Duodenal mucosa (tissue), 2 donors: ENCODE results near the gene MAN2B1.
"Not testable (repeated sequence)": the region's sequence is repeated elsewhere in the genome, so short reads cannot be mapped to it uniquely, and the experiment has no call there.

Source experiments
- H3K27ac ChIP-seq: one replicate; pipeline ENCODE4 v1.7.0; 2013; ENCODE audit warnings: low read depth, low read length
- H3K27me3 ChIP-seq, 2 donors: one replicate each; pipeline ENCODE4 v1.7.0; 2013; ENCODE audit warnings: low read length in 2 of 2, control low read depth in 1 of 2; ENCODE audit not compliant: insufficient read depth in 2 of 2, control insufficient read depth in 1 of 2
- H3K36me3 ChIP-seq, 2 donors: one replicate each; pipeline ENCODE4 v1.7.0; 2013; ENCODE audit warnings: low read length in 2 of 2, control low read depth in 1 of 2; ENCODE audit not compliant: insufficient read depth in 2 of 2, control insufficient read depth in 1 of 2
- H3K4me1 ChIP-seq, 2 donors: one replicate each; pipeline ENCODE4 v1.7.0; 2013; ENCODE audit warnings: low read length in 2 of 2, control low read depth in 1 of 2; ENCODE audit not compliant: insufficient read depth in 2 of 2, control insufficient read depth in 1 of 2
- H3K4me3 ChIP-seq, 2 donors: one replicate each; pipeline ENCODE4 v1.7.0; 2013; ENCODE audit warnings: low read length in 2 of 2, low read depth in 1 of 2
- H3K9ac ChIP-seq, 2 donors: one replicate each; pipeline ENCODE4 v1.7.0; 2013; ENCODE audit warnings: low read length in 2 of 2, low read depth in 1 of 2
- H3K9me3 ChIP-seq, 2 donors: one replicate each; pipeline ENCODE4 v1.7.0; 2013; ENCODE audit warnings: low read length in 2 of 2, control low read depth in 1 of 2; ENCODE audit not compliant: control insufficient read depth in 1 of 2

Gene MAN2B1

GRCh38 chr19:12689581-12690216 lies 23.2 kb upstream of the MAN2B1 start:
- H3K36me3 ChIP-seq = peaks cover 0 to 3% of the 10 kb centered on the region in 2 donors
- no peaks in the 10 kb centered on the region for H3K27me3 ChIP-seq
- H3K9me3 ChIP-seq = no peaks in the 10 kb centered on the region
- no peaks in the 10 kb centered on the region for H3K4me1 ChIP-seq
- H3K27ac ChIP-seq = no peak overlapping the region
- H3K4me3 ChIP-seq = no peak overlapping the region
- no peak overlapping the region for H3K9ac ChIP-seq

GRCh38 chr19:12689012-12689411 lies 22.5 kb upstream of the MAN2B1 start:
- H3K27me3 ChIP-seq = no peaks in the 10 kb centered on the region
- no peaks in the 10 kb centered on the region for H3K9me3 ChIP-seq
- no peak overlapping the region for H3K9ac ChIP-seq
- peaks cover 0 to 3% of the 10 kb centered on the region in 2 donors for H3K36me3 ChIP-seq
- H3K4me3 ChIP-seq = no peak overlapping the region
- no peak overlapping the region for H3K27ac ChIP-seq
- H3K4me1 ChIP-seq = no peaks in the 10 kb centered on the region

GRCh38 chr19:12687496-12688196 lies 21.1 kb upstream of the MAN2B1 start, which contains the start of gene GNG14:
GNG14 (plus strand) TSS chr19:12687998; CDS start chr19:12688049, 51 bp downstream.
- no peaks in the 10 kb centered on the region for H3K27me3 ChIP-seq
- H3K4me1 ChIP-seq = no peaks in the 10 kb centered on the region
- no peak within 1 kb of the TSS for H3K4me3 ChIP-seq
- H3K36me3 ChIP-seq = peaks cover 0 to 3% of the 10 kb centered on the region in 2 donors
- H3K9me3 ChIP-seq = no peaks in the 10 kb centered on the region
- no peak within 1 kb of the TSS for H3K9ac ChIP-seq
- no peak within 1 kb of the TSS for H3K27ac ChIP-seq

GRCh38 chr19:12685831-12686230 lies 19.3 kb upstream of the MAN2B1 start:
- peaks cover 0 to 3% of the 10 kb centered on the region in 2 donors for H3K36me3 ChIP-seq
- no peak overlapping the region for H3K4me3 ChIP-seq
- H3K9me3 ChIP-seq = no peaks in the 10 kb centered on the region
- H3K4me1 ChIP-seq = peaks cover 0 to 2% of the 10 kb centered on the region in 2 donors
- H3K27me3 ChIP-seq = no peaks in the 10 kb centered on the region
- no peak overlapping the region for H3K9ac ChIP-seq
- no peak overlapping the region for H3K27ac ChIP-seq

GRCh38 chr19:12681074-12681987 lies 14.8 kb upstream of the MAN2B1 start, which contains the start of gene DHPS:
DHPS (minus strand) TSS chr19:12681880; CDS start chr19:12681766, 114 bp downstream.
- Histone ChIP-seq H3K27me3 (no peaks in the 10 kb centered on the region), H3K27ac (peak within 1 kb of the TSS; percentile 93), H3K9me3 (no peaks in the 10 kb centered on the region), H3K36me3 (peaks cover 15 to 33% of the 10 kb centered on the region in 2 donors), H3K4me3 (peak within 1 kb of the TSS; percentile 97 to 98), H3K9ac (peak within 1 kb of the TSS; percentile 93 to 96), H3K4me1 (peaks cover 0 to 7% of the 10 kb centered on the region in 2 donors)

- Histone ChIP-seq H3K9me3 (no peaks in the 10 kb centered on the region), H3K36me3 (peaks cover 22 to 45% of the 10 kb centered on the region in 2 donors), H3K9ac (no peak overlapping the region), H3K27ac (no peak overlapping the region), H3K27me3 (no peaks in the 10 kb centered on the region), H3K4me3 (no peak overlapping the region), H3K4me1 (peaks cover 0 to 7% of the 10 kb centered on the region in 2 donors)
Measured at GRCh38 chr19:12680034-12680433, 13.5 kb upstream of the MAN2B1 start.

GRCh38 chr19:12678039-12678438 lies 11.5 kb upstream of the MAN2B1 start:
- not testable (repeated sequence) for H3K9ac ChIP-seq, H3K27me3 ChIP-seq, H3K9me3 ChIP-seq, H3K4me1 ChIP-seq, H3K4me3 ChIP-seq, H3K27ac ChIP-seq
- H3K36me3 ChIP-seq = peaks cover 32 to 58% of the 10 kb centered on the region in 2 donors

- no peak overlapping the region for H3K27ac ChIP-seq
- no peak overlapping the region for H3K4me3 ChIP-seq
- no peaks in the 10 kb centered on the region for H3K9me3 ChIP-seq
- H3K9ac ChIP-seq = no peak overlapping the region
- peaks cover 0 to 7% of the 10 kb centered on the region in 2 donors for H3K4me1 ChIP-seq
- no peaks in the 10 kb centered on the region for H3K27me3 ChIP-seq
- H3K36me3 ChIP-seq = peaks cover 38 to 64% of the 10 kb centered on the region in 2 donors
Measured at GRCh38 chr19:12676928-12677327, 10.4 kb upstream of the MAN2B1 start.

GRCh38 chr19:12676384-12676792 lies 9.8 kb upstream of the MAN2B1 start:
- H3K36me3 ChIP-seq = peaks cover 38 to 64% of the 10 kb centered on the region in 2 donors
- H3K4me1 ChIP-seq = peaks cover 0 to 7% of the 10 kb centered on the region in 2 donors
- no peaks in the 10 kb centered on the region for H3K9me3 ChIP-seq
- no peaks in the 10 kb centered on the region for H3K27me3 ChIP-seq
- H3K4me3 ChIP-seq = no peak overlapping the region
- H3K9ac ChIP-seq = no peak overlapping the region
- H3K27ac ChIP-seq = no peak overlapping the region
